A549 (cell line): ENCODE results near the gene IRAK1.

ENCODE experiments used
- CBX8 ChIP-seq: fragments of 200-600 bp; sonication (generic); IDR thresholded peaks from 2 replicates; pipeline ENCODE4 v1.6.1; 2016
- KDM5A ChIP-seq: fragments of 200-600 bp; sonication (generic); IDR thresholded peaks from 2 replicates; pipeline ENCODE4 v1.6.1; 2016; ENCODE audit warnings: antibody characterized with exemption, mild to moderate bottlenecking
- MAX ChIP-seq: IDR thresholded peaks from 2 replicates; pipeline ENCODE4 v1.6.1; 2012
- NR3C1 ChIP-seq: fragments of >200 bp; sonication (Bioruptor Twin); formaldehyde crosslinking; IDR thresholded peaks from 3 replicates; pipeline ENCODE4 v1.6.1; 2017
- POLR2A ChIP-seq: IDR thresholded peaks from 2 replicates; pipeline ENCODE4 v1.6.1; 2012; ENCODE audit warnings: mild to moderate bottlenecking, low read length
- TF ChIP-seq, protein P1 (sequence below): fragments of >200 bp; sonication (Bioruptor Twin); formaldehyde crosslinking; IDR thresholded peaks from 3 replicates; pipeline ENCODE4 v1.5.1; 2016

DNA sequence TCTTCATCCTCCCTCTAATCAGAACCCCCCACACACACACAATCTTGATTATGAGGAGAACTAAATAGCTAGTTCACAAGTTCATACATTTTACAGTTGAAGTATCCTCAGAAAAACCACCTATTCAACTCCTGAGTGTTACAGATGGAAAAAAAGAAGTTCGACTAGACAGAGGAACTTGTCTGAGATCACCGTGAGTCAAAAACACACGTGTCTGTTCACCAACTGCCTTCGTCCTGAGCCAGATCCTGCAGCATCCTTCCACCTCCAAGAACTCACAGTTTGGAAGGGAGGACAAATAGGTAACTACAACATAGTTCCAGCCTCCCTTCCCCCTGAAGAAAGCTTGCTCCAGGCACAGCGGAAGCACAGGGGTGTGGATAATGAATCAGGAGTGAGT lies 19.0 kb upstream of the IRAK1 start:
- no peak for TF ChIP-seq CBX8
- TF ChIP-seq, protein P1, sequence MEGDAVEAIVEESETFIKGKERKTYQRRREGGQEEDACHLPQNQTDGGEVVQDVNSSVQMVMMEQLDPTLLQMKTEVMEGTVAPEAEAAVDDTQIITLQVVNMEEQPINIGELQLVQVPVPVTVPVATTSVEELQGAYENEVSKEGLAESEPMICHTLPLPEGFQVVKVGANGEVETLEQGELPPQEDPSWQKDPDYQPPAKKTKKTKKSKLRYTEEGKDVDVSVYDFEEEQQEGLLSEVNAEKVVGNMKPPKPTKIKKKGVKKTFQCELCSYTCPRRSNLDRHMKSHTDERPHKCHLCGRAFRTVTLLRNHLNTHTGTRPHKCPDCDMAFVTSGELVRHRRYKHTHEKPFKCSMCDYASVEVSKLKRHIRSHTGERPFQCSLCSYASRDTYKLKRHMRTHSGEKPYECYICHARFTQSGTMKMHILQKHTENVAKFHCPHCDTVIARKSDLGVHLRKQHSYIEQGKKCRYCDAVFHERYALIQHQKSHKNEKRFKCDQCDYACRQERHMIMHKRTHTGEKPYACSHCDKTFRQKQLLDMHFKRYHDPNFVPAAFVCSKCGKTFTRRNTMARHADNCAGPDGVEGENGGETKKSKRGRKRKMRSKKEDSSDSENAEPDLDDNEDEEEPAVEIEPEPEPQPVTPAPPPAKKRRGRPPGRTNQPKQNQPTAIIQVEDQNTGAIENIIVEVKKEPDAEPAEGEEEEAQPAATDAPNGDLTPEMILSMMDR, result no peak
- no peak for TF ChIP-seq KDM5A
- TF ChIP-seq NR3C1, result no peak
- no peak for TF ChIP-seq POLR2A
- TF ChIP-seq MAX, result no peak
